Trophoblast cell (in vitro differentiated cells and primary cell): ENCODE measurements around the gene DENND4A.

Experiments used
- DNase-seq, 2 donors: peaks; one replicate each; pipeline ENCODE4 v3.0.0-alpha.2; 2016
- H2AFZ ChIP-seq: 2 replicates; pipeline ENCODE4 v1.6.1; 2013; ENCODE audit warnings: low read length, moderate library complexity, mild to moderate bottlenecking; ENCODE audit not compliant: insufficient read depth, poor library complexity
- H2AK5ac ChIP-seq: 2 replicates; pipeline ENCODE4 v1.6.1; 2013; ENCODE audit warnings: mild to moderate bottlenecking, low read length
- H2BK120ac ChIP-seq: 2 replicates; pipeline ENCODE4 v1.6.1; 2013; ENCODE audit warnings: low read length, mild to moderate bottlenecking, moderate library complexity; ENCODE audit not compliant: insufficient read depth, poor library complexity
- H2BK12ac ChIP-seq: 2 replicates; pipeline ENCODE4 v1.6.1; 2013; ENCODE audit warnings: mild to moderate bottlenecking, low read length, moderate library complexity
- H2BK5ac ChIP-seq: 2 replicates; pipeline ENCODE4 v1.6.1; 2013; ENCODE audit warnings: low read length, low read depth, moderate library complexity, mild to moderate bottlenecking; ENCODE audit not compliant: poor library complexity
- H3K14ac ChIP-seq: 2 replicates; pipeline ENCODE4 v1.6.1; 2013; ENCODE audit warnings: mild to moderate bottlenecking, low read length
- H3K18ac ChIP-seq: 2 replicates; pipeline ENCODE4 v1.6.1; 2013; ENCODE audit warnings: mild to moderate bottlenecking, low read length
- H3K23ac ChIP-seq: 2 replicates; pipeline ENCODE4 v1.6.1; 2013; ENCODE audit warnings: low read length
- H3K27ac ChIP-seq: 2 replicates; pipeline ENCODE4 v1.5.1; 2013; ENCODE audit warnings: low read depth, mild to moderate bottlenecking, inconsistent platforms, low read length, moderate library complexity
- H3K27me3 ChIP-seq: 2 replicates; pipeline ENCODE4 v1.6.1; 2013; ENCODE audit warnings: inconsistent platforms, mild to moderate bottlenecking, low read length, moderate library complexity; ENCODE audit not compliant: insufficient read depth
- H3K36me3 ChIP-seq, 2 experiments: 1 replicate in 1 of 2; 2 replicates in 1 of 2; pipeline ENCODE4 v1.6.1; 2013; ENCODE audit warnings: low read length in 2 of 2, mild to moderate bottlenecking in 2 of 2, moderate library complexity in 1 of 2; ENCODE audit not compliant: insufficient read depth in 2 of 2, control insufficient read depth in 1 of 2
- H3K4ac ChIP-seq: 2 replicates; pipeline ENCODE4 v1.6.1; 2013; ENCODE audit warnings: low read depth, mild to moderate bottlenecking, low read length, moderate library complexity
- H3K4me1 ChIP-seq, 2 experiments: 1 replicate in 1 of 2; 2 replicates in 1 of 2; pipeline ENCODE4 v1.6.1; 2013; ENCODE audit warnings: low read length in 2 of 2, mild to moderate bottlenecking in 2 of 2, moderate library complexity in 1 of 2; ENCODE audit not compliant: insufficient read depth in 2 of 2, control insufficient read depth in 1 of 2
- H3K4me2 ChIP-seq: 2 replicates; pipeline ENCODE4 v1.6.1; 2013; ENCODE audit warnings: inconsistent platforms, mild to moderate bottlenecking, low read length, moderate library complexity
- H3K4me3 ChIP-seq: 2 replicates; pipeline ENCODE4 v1.5.1; 2013; ENCODE audit warnings: mild to moderate bottlenecking, low read depth, low read length, inconsistent platforms
- H3K79me1 ChIP-seq: one replicate; pipeline ENCODE4 v1.6.1; 2013; ENCODE audit warnings: low read length
- H3K79me2 ChIP-seq: 2 replicates; pipeline ENCODE4 v1.6.1; 2013; ENCODE audit warnings: low read length, mild to moderate bottlenecking; ENCODE audit not compliant: control insufficient read depth, insufficient read depth, poor library complexity
- H3K9ac ChIP-seq: 2 replicates; pipeline ENCODE4 v1.6.1; 2013; ENCODE audit warnings: mild to moderate bottlenecking, low read length
- H3K9me3 ChIP-seq: 2 replicates; pipeline ENCODE4 v1.6.1; 2013; ENCODE audit warnings: low read depth, mild to moderate bottlenecking, control low read depth, inconsistent platforms, low read length; ENCODE audit not compliant: insufficient read depth
- H4K12ac ChIP-seq: 2 replicates; pipeline ENCODE4 v1.6.1; 2013; ENCODE audit warnings: low read depth, mild to moderate bottlenecking, low read length, moderate library complexity
- H4K8ac ChIP-seq: 2 replicates; pipeline ENCODE4 v1.6.1; 2013; ENCODE audit warnings: low read depth, mild to moderate bottlenecking, low read length, moderate library complexity
- H4K91ac ChIP-seq: one replicate; pipeline ENCODE4 v1.6.1; 2013; ENCODE audit warnings: low read depth, mild to moderate bottlenecking, low read length, moderate library complexity
- WGBS: extraction: QIAGEN DNeasy Blood & Tissue Kit; methylation state at CpG from one replicate; pipeline ENCODE4 v1.1.7; 2013; ENCODE audit warnings: missing lambda C conversion rate; ENCODE audit not compliant: insufficient read length, insufficient coverage; ENCODE audit errors: extremely low coverage; 5-methylcytosine and 5-hydroxymethylcytosine counted together

Gene DENND4A

DNA sequence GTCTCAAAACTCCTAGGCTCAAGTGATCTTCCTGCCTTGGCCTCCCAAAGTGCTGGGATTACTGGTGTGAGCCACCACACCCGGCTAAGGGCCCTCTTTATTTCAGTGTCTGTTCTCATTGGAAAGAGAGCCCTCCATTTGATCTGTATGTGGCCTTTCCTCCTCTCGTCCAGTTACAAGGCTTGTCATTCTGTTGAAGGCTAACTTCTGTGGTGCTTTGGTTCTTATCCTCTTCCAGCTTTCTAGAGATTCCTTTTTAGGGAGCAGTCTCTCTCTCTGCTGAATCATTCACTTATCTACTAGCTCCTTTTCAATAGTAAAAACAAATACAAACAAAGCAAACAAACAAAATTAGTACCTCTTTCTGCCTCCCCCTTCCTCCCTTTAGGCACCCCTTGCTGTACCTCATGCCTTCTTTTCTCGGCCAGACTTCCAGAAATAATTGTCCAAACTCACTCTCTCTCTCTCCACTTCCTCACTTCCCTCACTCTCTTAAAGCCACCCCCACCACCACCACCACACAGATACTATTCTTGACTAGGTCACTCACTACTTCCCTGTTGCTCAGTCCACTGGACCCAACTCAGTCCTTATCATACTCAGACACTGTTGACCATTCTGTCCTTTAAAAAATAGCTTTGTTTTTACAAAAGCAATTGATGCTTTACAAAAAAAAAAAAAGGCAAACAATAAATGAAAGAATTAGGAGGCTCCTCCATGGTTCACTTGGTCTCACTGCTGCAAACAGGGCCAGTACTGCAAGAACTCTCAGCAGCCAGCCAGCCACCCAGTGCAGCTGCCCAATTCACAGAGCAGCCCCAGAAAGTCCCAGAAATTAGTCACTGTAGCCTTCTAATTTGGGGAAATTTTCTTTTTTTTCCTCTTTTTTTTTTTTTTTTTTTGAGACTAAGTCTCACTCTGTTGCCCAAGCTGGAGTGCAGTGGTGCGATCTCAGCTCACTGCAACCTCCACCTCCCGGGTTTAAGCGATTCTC, 45.5 kb upstream of the DENND4A start:
- H3K9ac ChIP-seq = no peak overlapping the region
- H3K9me3 ChIP-seq = no peaks in the 10 kb centered on the region
- no peak overlapping the region for H2AFZ ChIP-seq
- no peaks in the 10 kb centered on the region for H3K27me3 ChIP-seq
- no peak overlapping the region for H2BK5ac ChIP-seq
- no peak overlapping the region for H3K27ac ChIP-seq
- H4K91ac ChIP-seq = no peak overlapping the region
- WGBS = no CpG with 5 or more reads among the region's 6 CpGs
- H3K4me3 ChIP-seq = no peak overlapping the region
- no peaks in the 10 kb centered on the region for H3K36me3 ChIP-seq
- H3K18ac ChIP-seq = no peak overlapping the region
- H3K23ac ChIP-seq = no peak overlapping the region
- H3K4ac ChIP-seq = no peak overlapping the region
- H2AK5ac ChIP-seq = no peak overlapping the region
- no peak overlapping the region for H4K8ac ChIP-seq
- H4K12ac ChIP-seq = no peak overlapping the region
- no peak for DNase-seq
- no peaks in the 10 kb centered on the region for H3K79me2 ChIP-seq
- no peak overlapping the region for H3K4me2 ChIP-seq
- no peak overlapping the region for H3K14ac ChIP-seq
- no peak overlapping the region for H2BK120ac ChIP-seq
- peaks cover 4% of the 10 kb centered on the region for H3K79me1 ChIP-seq
- H3K4me1 ChIP-seq = no peaks in the 10 kb centered on the region
- no peak overlapping the region for H2BK12ac ChIP-seq

DNA sequence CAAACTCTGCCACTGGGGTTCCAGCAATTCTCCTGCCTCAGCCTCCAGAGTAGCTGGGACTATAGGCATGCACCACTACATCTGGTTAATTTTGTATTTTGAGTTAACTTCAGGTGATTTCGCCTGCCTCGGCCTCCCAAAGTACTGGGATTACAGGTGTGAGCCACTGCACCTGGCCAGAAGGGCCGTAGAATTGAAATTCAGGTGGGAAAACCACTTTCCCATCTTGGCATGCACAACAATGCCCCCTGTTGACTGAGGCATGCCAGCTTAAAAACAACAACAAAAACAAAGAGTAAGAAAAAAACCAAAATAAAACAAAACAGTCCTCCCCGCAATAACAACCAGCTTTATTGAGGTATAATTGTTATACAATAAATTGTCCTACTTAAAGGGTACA, 44.6 kb upstream of the DENND4A start:
- Histone ChIP-seq H3K79me2 (no peaks in the 10 kb centered on the region), H3K4ac (no peak overlapping the region), H3K9ac (no peak overlapping the region), H3K14ac (no peak overlapping the region), H2AFZ (no peak overlapping the region), H3K18ac (no peak overlapping the region), H2BK12ac (no peak overlapping the region), H3K4me1 (no peaks in the 10 kb centered on the region), H4K12ac (no peak overlapping the region), H3K4me3 (no peak overlapping the region), H3K36me3 (no peaks in the 10 kb centered on the region), H3K23ac (no peak overlapping the region), H3K27me3 (no peaks in the 10 kb centered on the region), H2BK5ac (no peak overlapping the region), H4K8ac (no peak overlapping the region), H3K4me2 (no peak overlapping the region), H2AK5ac (no peak overlapping the region), H2BK120ac (no peak overlapping the region), H3K9me3 (no peaks in the 10 kb centered on the region), H3K79me1 (peaks cover 4% of the 10 kb centered on the region), H3K27ac (no peak overlapping the region), H4K91ac (no peak overlapping the region)
- WGBS = no CpG with 5 or more reads among the region's 4 CpGs
- DNase-seq = no peak

DNA sequence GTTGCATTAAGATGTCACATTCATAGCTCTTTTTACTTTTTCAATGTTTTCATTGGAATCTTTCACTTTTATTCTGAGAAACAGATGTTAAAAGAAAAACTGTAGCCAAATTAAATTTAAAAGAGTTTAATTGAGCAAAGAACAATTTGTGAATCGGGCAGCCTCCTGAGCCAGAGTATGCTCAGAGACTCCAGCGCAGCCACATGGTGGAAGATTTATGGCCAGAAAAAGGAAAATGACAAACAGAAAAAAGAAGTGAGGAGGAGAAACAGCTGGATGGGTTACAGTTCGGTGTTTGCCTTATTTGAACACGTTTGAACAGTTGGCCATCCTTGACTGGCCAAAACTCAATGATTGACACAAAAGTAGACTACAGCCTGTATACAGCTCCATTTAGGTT, 43.4 kb upstream of the DENND4A start:
- DNase-seq = no peak
- Histone ChIP-seq H2BK120ac (no peak overlapping the region), H3K4me2 (no peak overlapping the region), H3K9ac (no peak overlapping the region), H3K23ac (no peak overlapping the region), H2AFZ (no peak overlapping the region), H3K79me1 (peaks cover 4% of the 10 kb centered on the region), H3K9me3 (no peaks in the 10 kb centered on the region), H3K4me1 (no peaks in the 10 kb centered on the region), H3K79me2 (no peaks in the 10 kb centered on the region), H3K4me3 (no peak overlapping the region), H2BK5ac (no peak overlapping the region), H3K18ac (no peak overlapping the region), H3K27me3 (no peaks in the 10 kb centered on the region), H4K12ac (no peak overlapping the region), H3K27ac (no peak overlapping the region), H2AK5ac (no peak overlapping the region), H4K8ac (no peak overlapping the region), H2BK12ac (no peak overlapping the region), H3K14ac (no peak overlapping the region), H4K91ac (no peak overlapping the region), H3K4ac (no peak overlapping the region), H3K36me3 (no peaks in the 10 kb centered on the region)
- WGBS = no CpG with 5 or more reads among the region's 4 CpGs

DNA sequence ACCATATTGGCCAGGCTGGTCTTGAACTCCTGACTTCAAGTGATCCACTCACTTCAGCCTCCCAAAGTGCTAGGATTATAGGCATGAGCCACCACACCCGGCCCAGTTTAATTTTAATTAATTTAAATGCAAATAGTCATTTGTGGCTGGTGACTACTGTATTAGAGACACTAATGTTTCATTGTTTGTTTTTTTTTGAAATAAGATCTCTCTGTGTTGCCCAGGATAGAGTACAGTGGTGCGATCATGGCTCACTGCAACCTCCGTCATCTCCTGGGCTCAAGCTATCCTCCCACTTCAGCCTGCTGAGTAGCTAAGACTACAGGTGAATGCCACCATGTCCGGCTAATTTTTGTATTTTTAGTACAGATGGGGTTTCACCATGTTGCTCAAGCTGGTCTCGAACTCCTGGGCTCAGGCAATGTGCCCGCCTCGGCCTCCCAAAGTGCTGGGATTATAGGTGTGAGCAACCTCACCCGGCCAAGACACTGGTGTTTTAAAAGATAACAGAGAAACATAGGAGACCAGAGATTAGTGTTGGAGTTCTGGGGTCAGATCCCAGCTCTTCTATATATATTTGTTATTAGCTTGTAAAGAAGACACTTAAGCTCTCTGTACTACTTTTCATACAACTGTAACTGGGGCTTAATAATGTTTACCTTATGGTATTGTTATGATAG, 42.6 kb upstream of the DENND4A start:
- Histone ChIP-seq H4K8ac (no peak overlapping the region), H3K79me1 (peaks cover 4% of the 10 kb centered on the region), H2BK5ac (no peak overlapping the region), H2BK12ac (no peak overlapping the region), H3K23ac (no peak overlapping the region), H3K9me3 (no peaks in the 10 kb centered on the region), H3K4me3 (no peak overlapping the region), H3K79me2 (no peaks in the 10 kb centered on the region), H3K4me1 (no peaks in the 10 kb centered on the region), H3K9ac (no peak overlapping the region), H2BK120ac (no peak overlapping the region), H4K12ac (no peak overlapping the region), H3K18ac (no peak overlapping the region), H4K91ac (no peak overlapping the region), H3K27me3 (no peaks in the 10 kb centered on the region), H3K36me3 (no peaks in the 10 kb centered on the region), H3K4ac (no peak overlapping the region), H3K4me2 (no peak overlapping the region), H2AFZ (no peak overlapping the region), H3K14ac (no peak overlapping the region), H3K27ac (no peak overlapping the region), H2AK5ac (no peak overlapping the region)
- no CpG with 5 or more reads among the region's 8 CpGs for WGBS
- DNase-seq = no peak
